GM19023 (cell line): Measurements from ENCODE around the gene KIF25.
"Not testable (repeated sequence)": the region's sequence is repeated elsewhere in the genome, so short reads cannot be mapped to it uniquely, and the experiment has no call there.

Source experiments
- ATAC-seq: cut with Tn5 transposase; IDR thresholded peaks from one replicate; pipeline ENCODE4 v1.9.1; 2021; ENCODE audit warnings: mild to moderate bottlenecking, moderate library complexity; ENCODE audit not compliant: unreplicated experiment

Gene KIF25

DNA sequence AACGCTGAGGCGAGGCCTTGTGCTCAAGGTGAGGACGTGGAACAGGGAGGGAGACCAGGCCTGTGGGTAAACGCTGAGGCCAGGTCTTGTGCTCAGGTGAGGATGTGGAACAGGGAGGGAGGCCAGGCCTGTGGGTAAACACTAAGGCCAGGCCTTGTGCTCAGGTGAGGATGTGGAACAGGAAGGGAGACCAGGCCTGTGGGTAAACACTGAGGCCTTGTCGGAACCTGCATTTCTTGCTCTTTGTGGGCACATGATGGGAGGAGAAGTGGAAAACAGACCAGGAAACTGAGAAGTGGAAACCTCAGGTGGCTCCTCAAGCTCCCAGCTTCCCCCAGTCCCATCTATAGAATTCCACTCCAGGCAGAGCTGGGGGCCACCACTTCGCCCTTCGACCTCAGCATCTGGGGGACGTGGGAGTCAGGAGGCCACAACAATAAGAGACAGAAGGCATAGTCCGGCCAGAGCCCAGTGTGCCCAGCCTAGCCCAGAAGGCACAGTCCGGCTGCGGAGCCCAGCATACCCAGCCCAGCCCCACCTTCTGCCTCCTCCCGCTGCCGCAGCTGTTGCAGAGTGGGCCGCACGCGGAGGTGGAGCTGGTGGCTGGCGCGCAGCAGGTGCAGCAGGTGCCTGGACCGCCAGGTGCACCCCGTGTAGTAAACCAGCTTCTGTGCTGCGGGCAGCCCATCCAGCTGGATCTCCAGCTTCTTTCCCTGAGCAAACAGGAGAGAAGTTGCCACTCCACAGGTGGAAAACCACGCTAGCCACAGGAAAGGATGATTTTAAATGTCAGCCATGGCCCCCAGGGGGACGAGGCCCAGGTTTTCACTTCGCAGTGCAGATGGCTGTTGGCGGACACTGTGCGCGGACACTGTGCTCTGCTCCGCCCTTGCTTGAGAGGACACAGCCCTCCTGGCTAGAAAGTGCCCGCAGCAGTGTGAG, 64.1 kb downstream of the KIF25 start:
- ATAC-seq: no peak

DNA sequence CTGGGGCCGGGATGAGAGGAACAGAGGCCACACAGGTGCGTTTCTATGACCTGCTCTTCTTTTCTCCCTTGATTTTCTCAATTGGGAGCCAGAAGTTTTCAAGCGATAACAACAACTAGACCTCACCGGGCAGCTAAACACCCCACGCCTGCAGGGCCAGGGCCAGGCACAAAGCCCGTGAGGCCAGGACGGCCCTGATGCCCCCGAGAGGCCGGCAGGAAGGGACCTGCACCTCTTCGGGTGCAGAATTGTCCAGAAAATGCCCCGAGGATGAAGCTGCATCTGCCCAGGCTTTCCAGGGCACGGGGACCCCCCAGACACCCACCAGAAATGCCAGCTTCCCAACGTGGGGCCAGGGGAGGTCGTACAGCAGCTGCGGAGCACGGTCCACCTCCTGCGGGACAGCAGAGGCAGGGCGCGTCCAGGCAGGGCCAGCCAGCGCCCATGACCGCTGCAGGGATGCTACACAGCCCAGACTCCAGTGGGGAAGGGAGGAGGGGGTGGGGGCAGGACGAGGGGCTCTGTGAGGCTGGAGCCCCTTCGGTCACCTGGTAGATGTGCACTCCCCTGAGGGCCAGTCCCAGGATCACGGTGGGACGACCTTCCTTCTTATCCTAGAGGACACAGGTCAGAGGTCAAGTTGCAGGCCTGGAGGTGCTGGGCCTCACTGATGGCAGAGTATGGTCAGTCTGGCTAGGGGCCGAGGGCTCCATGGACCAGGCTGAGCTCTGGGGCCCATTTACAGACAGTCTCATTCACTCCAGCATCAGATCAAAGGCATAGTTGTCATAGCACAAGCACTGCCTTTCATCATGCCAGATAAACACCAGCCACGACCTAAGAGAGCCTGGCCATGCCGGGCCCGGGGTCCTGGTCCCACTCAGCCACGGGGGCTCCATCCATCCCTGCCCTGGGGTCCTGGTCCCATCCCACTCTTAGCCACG, 65.1 kb downstream of the KIF25 start:
- no peak for ATAC-seq

DNA sequence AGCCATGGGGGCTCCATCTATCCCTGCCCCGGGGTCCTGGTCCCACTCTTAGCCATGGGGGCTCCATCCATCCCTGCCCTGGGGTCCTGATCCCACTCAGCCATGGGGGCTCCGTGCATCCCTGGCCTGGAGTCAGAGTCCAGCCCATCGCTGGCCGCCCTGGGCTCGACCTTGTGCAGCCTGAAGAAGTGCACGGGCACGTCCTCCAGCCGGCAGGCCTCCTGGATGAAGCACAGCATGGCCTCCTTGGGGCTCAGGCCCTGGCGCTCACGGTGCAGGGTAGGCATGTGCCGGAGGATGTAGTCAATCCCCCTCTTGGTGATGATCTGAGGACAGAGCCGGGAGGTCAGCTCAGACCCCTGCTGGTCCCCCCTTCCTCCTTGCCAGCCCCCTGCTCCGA, 66.0 kb downstream of the KIF25 start:
- ATAC-seq: no peak

DNA sequence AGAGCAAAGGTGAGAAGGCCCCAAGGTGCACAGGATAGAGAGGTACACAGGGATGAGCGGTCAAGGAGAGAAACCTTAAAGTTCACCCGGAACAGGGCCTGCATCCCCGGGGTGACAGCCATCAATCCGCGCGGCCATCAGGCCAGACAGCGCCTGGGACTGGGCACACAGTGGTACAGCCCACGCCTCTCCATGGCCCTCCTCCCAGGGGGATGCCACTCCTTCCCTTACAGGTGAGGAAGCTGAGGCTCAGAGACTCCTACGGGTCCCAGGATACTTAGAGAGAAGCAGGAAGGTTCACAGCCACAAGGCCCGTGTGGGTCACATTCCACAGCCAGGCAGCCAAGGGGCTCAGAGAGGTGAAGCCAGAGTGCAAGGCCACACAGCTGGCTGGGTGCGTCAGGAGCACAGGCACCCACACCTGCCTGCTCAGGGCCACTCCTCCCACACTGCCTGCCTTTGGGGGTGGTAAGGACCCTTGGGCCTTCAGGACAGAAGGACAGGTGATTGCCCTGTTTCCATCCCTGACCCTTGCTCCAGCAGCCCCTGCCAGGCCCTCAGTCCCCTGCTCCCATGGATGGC, 66.8 kb downstream of the KIF25 start:
- no peak for ATAC-seq

- no peak for ATAC-seq
Measured at GRCh38 chr6:168067081-168067759, 69.7 kb downstream of the KIF25 start.

DNA sequence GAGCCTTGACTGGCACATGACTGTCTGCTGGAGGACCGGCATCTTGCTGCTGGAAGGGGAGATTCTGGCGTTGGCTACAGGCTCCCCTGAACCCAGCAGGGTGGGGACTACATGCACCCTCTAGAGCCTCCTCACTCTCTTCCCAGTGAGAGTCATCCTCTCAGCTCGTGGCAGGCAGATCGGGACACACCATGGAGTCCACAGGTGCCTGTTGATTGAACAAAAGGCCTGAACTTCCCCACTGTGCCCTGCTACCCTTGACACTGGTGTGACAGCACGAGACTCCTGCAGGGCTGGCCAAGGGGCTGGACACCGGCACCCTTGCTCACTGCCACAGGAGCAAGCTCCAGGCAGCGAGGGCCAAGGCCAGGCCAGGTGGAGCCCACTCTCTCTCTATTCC, 73.3 kb downstream of the KIF25 start:
- no peak for ATAC-seq

DNA sequence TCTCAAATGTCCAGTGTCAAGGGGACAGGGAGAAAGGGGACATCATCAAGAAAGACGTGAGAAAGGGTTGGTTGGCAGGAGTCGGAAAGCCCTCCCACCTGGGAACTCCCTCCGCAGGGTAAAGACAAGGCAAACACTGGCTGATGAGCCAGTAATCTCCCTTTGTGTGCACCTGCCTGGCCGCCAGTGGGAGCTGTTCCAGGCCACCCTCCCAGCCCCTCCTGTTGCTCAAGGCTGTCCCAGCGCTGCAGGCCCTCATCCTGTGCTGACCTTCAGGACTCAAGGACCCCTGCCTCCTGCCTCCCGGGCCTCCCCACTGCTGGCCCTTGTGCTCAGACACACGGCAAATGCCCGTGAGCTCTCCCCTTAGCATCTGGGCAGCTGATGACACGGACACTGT, 74.1 kb downstream of the KIF25 start:
- no peak for ATAC-seq

DNA sequence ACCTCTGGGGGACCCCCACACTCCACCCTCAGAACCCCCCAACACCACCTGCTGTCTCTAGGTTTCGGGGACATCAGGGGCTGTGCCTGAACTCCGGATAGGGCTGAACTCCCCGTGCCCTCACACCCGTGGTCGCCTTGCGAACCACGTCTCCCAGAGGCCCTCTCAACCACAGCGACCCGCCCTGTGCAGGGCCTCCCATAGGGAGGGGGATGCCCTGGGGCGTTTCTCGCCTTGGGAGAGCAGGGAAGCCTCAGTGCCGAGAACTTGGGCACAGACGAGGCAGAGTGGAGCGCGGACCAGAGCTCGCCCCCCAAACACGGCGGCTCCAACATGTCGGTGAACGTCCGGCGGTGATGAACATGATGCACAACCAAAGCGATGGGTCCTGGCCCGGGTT, 74.8 kb downstream of the KIF25 start:
- ATAC-seq: no peak

- no peak for ATAC-seq
Measured at GRCh38 chr6:168072730-168073129, 75.3 kb downstream of the KIF25 start.

- no peak for ATAC-seq
Measured at GRCh38 chr6:168073937-168074730, 76.7 kb downstream of the KIF25 start.

- no peak for ATAC-seq
Measured at GRCh38 chr6:168075216-168075615, 77.7 kb downstream of the KIF25 start.

GRCh38 chr6:168075787-168076202, 78.3 kb downstream of the KIF25 start:
- ATAC-seq: no peak

GRCh38 chr6:168077401-168077800, 79.9 kb downstream of the KIF25 start:
- ATAC-seq: not testable (repeated sequence)

DNA sequence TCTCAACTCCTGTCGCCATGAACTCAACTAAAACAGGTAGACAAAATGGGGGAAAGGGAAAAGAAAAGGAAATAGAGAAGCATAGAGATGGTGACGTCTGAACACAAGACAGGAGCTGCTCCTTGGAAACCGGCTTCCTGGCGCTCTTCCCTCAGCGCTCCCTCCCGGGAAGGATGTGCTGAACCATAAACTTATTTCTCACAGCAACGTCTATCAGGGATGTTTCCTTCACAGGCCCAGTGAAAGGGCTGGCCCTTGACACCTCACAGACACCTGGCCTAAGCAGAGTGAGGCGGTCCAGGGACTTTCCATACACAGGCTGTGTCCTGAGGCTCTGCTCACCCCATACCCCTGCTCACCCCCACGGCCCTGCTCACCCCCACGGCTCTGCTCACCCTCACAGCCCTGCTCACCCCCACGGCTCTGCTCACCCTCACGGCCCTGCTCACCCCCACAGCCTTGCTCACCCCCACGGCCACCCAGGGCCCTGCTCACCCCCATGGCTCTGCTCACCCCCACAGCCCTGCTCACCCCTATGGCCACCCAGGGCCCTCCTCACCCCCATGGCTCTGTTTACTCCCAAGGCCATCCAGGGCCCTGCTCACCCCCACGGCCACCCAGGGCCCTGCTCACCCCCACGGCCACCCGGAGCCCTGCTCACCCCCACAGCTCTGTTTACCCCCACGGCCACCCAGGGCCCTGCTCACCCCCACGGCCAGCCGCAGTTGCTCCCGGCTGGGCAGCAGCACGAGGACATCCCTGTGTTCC, 80.9 kb downstream of the KIF25 start:
- no peak for ATAC-seq

DNA sequence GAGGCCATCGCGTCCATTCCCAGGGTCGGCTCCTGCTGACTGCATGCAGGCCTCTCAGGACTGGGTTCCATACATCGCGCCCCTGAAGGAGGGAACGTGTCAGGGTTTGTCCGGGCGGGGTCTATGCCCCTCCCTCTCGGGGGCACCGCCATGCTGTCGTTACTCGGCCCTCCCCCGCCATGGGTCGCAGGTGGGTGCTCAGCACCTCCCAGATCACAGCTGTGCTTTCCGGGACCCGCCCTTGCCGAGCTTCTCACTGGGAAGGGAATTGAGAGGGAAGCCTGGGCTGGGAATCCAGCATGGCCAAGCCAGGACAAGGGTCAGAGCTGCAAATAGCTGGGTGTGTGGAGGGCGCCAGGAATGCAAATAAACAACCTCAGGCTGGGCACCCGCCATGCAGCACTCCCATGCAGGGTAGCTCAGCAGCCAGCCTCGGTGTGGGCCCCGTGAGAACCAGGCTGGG, 81.5 kb downstream of the KIF25 start, which contains the start of gene FRMD1:
Gene FRMD1 (minus strand): TSS at position 270 of the 463 bp plus-strand sequence. CDS start 118 bp downstream, at position 152.
- ATAC-seq: no peak

GRCh38 chr6:168080393-168081077, 83.1 kb downstream of the KIF25 start:
- no peak for ATAC-seq

DNA sequence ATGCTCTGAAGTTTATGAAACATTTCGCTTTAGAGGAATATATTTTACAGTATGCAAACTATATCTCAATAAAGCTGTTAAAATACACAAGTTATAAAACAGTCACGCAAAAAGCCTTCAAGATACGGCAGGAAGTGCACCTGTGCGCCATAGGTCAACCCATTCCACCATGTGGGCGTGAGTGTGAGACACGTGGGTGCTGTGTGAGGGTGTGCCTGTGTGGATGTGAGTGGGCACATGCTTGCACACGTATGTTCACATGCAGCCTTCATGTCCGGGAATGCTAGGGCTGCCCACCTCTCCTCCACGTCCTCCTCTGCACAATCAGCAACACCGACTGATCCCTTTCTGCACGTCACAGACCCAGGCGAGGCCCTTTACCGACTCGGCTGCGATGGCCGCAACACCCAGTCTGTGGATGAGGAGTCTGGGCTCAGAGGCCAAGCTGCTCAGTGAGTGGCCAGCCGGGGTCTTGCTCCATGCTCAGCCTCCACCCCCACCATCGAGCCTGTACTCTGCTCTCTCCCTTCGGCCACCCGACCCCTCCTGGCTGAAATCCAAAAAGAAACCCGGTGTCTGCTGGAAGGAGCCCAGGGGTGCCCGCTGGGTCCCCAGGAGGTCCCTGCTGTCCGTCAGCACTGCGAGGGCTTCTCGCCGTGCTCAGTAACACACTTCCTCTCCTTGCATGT, 84.5 kb downstream of the KIF25 start:
- no peak for ATAC-seq
